ENCODE results near the gene C7orf57.
"Not testable (repeated sequence)": the region's sequence is repeated elsewhere in the genome, so short reads cannot be mapped to it uniquely, and the experiment has no call there.

Gene C7orf57

DNA sequence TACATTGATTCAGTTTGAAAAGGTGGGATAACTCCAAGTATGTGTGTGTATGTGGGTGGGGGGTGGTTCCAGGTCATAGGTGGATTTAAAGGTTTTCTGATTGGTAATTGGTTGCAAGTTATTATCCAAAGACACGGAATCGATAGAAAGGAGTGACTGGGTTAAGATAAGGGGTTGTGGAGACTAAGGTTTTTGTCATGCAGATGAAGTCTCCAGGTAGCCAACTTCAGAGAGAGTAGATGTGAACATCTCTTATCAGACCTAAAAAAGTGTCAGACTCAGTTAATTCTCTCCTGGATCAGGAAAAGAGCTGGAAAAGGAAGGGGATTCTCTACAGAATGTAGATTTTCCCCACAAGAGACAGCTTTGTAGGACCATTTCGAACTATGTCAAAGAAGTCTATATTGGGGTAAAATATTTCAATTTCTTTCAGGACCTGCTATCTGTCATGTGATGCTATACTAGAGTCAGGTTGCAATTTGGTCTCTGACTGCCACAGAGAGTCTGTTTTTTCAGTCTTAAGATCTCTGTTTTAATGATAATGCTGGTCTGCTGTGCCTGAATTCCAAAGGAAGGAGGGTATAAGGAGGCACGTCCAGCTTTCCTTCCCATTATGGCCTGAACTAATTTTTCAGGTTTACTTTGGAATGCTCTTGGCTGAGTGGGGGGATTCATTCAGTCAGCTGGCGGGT is 3.6 kb downstream of the C7orf57 start:
- no peak for DNase-seq

DNA sequence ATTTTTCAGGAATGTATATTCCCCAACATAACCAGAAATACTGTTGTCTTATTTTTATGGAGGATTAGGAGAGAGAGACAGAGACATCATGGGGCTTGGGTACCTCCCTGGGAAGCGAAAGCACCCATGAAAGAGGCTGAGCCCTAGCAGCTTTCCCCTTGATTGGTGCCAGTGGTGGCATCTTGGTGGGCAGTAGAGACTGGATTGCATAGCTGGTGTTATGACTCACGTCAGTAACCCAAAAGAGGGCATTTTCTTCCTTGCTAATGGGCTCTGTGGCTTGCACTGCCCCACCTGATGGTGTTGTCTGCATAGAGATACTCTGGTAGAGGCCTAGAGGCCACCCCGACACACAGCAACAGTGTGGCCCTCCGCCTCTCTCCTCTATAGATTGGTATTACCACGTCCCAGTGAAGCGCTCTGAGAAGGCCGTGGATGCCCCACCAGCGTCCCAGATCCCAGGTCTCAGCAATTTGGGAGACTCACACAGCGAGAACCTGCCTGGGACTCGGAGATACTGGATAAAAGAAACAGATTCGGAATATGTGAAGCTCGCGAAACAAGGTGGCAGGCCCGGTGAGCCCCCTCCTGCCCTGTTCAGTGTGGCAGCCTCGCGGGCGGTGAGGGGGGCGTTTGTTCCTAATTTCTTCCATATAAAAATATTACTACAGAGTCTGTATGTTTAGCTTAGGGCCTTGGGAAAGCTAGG is 5.8 kb downstream of the C7orf57 start:
- no peak for DNase-seq

DNA sequence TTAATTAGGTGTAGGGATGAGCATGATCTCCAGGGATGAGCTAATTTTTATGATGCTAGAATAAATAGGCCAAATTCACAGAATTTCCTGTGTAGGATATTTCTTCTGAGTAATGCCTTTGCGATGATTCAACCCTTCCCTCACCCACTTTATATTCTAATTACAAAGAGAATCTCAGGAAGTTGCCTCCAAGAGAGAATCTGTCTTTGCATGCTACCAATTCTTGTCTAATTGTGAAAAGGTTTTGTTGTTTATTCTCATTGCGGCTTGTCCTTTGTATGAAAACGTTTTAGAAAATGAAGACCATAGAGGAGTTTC is 6.3 kb downstream of the C7orf57 start:
- no peak for DNase-seq

DNA sequence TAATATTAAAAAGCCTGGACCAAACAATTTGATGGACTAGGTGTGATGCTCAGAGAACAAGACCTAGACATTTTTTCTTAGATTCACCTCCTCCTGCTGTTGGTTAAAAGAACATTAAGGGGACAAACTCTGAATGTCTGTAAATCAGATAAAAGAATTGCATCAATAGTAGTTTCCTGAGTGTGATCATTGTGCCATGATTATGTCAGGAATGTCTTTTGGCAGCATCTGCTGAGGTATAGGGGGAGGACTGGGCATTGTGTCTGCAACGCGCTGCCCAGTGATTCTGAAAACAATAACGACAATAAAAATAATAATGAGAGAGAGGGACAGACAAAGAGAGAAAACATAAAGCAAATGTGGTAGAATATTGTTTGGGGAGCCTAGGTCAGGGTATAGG is 6.9 kb downstream of the C7orf57 start:
- DNase-seq = no peak

DNA sequence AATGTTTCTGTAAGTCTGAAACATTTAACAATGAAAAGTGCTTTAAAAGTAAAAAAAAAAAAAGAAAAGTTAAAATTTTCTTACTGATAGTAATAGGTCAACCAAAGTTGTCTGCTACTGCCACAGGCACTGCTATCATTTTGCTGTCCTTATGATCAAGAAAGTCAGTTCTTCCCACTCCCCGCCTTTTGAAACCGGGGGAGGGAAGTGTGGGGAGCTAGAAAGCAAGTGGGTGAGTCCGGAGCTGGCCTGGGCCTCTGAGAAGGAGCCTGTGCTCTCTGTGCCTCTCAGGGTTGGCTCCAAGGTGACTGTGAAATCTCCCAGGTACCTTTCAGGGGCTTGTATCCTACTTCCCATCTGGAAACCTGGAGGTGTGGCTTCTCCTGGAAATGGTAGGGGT is 7.3 kb downstream of the C7orf57 start:
- DNase-seq = no peak

DNA sequence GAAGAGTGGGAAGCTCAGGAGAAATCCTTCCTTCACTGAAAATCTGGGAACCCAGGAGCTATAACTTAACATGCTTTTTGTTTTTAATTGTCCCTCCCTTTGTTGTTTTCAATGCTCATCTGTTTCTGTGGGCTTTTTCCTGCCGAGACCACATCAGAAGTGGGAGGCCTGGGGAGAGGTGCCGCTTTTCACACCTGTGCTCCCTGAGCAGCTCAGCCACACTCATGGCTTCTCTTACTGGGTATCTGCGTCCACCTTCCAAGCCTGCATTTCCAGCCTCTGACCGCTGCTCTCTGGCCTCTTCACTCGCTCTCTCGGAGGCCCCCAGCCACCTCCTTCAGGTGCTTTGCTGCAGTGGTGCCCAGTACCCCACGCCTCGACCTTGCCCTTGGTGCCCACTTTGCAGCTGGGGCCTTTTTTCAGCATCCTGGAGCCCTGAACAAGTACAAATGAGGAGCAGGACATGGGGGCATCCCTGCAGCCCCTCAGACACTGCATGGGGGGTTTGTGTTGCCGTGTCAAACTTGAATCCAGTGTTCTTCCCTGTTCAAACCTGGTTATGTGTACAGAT is 9.9 kb downstream of the C7orf57 start:
- no peak for DNase-seq

- no peak for DNase-seq
These were observed 11.1 kb downstream of the C7orf57 start for GRCh38 chr7:48046458-48046857.

GRCh38 chr7:48048113-48048512 is 12.8 kb downstream of the C7orf57 start:
- DNase-seq = no peak

GRCh38 chr7:48049850-48050249 is 14.5 kb downstream of the C7orf57 start:
- no peak for DNase-seq

GRCh38 chr7:48052748-48053147 is 17.4 kb downstream of the C7orf57 start:
- no peak for DNase-seq

DNA sequence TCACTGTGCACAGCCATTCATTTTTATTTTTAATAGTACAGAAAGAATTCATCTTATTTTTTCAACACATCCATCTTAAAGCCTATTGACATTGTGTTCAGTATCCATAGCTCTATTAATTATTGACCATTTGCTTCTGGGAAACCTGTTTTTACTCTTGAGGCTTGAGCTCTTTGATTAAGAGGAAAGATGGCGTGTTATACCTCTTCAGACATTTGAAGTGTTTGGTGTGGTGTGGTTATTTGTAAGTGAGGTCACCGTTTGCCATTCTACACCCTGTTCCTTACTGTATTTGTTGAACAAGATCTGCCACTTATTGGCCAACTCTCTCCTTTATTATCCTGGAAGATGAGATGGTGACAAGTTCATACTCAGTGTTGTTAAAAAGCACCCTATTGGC is 18.4 kb downstream of the C7orf57 start:
- DNase-seq = no peak

DNA sequence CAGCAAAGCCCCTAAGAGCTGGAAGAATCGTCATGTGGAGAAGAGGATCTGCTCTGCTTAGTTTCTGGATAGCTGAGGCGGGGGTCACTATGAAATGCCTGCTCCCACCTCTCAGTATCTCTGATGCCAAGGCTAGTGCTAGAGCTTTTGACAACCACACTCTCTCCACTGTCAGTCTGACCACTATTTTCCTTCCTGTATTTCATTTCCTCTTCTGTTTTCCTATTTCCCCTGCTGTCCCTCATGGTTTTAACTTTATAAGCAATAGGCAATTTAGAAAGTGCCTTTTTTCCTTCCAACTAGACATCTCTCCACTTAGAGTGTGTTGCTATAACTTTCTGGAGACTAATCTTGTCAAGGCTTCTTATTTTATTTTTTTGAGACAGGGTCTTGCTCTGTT is 23.6 kb downstream of the C7orf57 start:
- DNase-seq = no peak

- no peak for DNase-seq
These were observed 24.4 kb downstream of the C7orf57 start for GRCh38 chr7:48059706-48060105.

DNA sequence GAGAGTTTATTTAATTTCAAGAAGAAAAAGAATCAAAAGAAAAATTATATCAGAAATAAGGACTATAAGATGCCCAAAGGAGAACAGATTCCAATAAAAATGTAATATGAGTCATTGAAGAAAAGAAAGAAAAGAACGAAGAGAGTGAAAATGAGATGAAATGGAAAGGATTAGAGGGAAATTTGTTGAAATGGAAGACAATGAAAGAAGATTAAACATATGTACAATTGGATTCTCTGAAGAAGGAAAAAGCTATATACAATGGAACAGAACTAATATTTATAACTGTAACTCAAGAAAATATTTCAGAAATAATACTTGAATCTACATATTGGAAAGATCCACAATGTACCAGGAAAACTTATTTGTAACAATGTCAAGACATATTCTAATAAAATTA is 28.6 kb downstream of the C7orf57 start:
- no peak for DNase-seq

- no peak for DNase-seq
These were observed 32.1 kb downstream of the C7orf57 start for GRCh38 chr7:48067475-48067874.

DNA sequence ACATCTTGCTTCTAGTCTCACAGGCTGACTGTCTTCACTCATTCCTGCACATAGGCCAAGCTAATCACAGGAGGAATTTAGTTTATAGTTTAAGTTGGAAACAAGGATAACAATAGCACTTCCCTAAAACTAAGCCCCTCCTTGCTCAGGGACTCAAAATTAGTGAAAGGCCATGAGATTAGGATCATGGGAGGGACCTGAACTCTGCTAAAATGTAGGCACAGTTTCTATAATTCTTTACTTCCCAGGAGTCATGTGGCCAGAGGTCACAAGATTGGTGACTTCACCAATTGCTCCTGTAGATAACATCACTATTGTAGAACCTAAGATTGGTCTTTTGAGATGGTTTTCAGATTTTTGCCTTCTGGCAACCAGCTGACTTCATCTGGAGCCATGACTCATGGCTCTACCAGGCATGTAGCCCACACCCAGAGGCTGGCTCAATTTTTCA is 38.9 kb downstream of the C7orf57 start:
- DNase-seq = no peak

- DNase-seq = no peak
These were observed 42.1 kb downstream of the C7orf57 start for GRCh38 chr7:48077423-48077822.

- no peak for DNase-seq
These were observed 43.1 kb downstream of the C7orf57 start for GRCh38 chr7:48078470-48078869.

- not testable (repeated sequence) for DNase-seq
These were observed 47.0 kb downstream of the C7orf57 start for GRCh38 chr7:48082378-48082777.

DNA sequence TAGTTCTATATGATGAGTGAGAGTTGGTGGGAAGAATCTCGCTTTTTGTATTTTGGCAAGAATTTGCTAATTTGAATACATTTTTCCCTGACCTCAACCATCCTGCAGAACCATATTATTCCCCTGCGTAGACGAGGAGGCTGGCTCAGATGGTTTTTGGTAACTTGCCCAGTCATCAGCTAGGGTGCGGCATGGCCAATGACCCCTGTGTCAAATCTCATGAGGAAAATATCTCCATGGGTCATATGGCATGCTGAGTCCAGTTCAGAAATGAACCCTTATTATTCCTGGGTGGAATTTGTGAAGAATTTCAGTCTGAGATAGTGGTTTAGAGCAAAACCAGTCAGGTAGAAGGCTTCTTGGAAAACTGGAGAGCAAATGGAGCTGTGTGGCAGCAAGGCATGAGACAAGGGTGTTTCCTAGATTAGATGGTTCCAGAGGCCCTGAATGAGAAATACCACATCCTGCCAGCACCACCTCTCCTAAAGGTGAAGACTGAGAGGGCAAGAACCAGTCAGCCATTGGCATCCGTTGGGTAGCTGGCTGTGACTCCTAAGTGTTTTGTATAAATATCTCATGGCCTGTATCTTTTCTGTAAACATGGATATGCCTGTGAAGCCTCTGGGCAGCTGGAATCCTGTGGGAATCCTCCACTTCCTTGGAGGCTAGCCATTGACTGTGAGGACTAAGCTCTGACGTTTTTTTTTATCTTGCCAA is 47.9 kb downstream of the C7orf57 start:
- DNase-seq = no peak

DNA sequence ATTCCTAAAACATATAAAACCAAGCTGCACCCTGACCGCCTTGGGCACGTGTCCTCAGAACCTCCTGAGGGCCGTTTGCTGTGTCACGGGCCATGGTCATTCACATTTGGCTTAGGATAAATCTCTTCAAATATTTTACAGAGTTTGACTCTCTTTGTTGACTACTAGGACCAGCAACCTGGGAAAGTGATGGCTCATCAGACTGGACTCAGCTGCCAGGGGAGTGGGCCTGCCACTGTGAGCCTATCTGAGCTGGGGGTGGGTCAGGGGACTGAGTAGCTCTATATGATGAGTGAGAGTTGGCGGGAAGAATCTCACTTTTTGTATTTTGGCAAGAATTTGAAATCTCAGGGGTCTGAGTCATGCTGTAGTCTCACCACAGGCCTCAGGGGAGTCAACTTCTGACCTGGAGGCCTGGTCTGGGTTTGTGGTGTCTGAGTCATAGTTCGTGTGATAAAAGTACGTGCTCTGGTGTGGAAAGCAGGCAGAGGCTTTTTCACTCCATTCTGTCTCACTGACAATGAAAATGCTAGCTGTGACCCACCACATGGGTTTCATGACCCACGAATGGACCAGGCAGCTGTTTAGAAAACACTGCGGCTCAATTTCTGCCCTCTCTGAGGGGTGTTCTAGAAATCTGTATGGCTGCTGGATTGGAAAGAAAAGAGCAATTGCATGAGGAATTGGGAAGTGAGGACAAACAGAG is 49.5 kb downstream of the C7orf57 start:
- DNase-seq = no peak

DNA sequence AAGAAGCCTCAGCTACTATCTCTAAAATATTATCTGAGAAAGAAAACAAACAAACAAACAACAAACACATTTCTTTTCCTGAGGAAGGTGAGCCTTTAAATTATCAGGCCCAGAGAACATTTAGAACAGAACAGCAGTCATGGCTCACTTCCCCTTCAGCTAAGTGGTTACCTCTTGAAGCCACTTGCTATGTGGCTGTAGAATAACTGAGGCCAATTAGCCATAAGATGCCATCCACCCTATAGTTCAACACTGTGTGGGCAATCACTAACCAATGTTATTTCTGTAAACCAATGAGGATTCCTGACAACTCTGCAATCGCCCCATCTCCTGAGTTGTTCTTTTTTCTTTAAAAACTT is 50.1 kb downstream of the C7orf57 start:
- DNase-seq = no peak

GRCh38 chr7:48085942-48086341 is 50.6 kb downstream of the C7orf57 start:
- no peak for DNase-seq
